H9 (cell line): ENCODE results near the gene KANK4. TPM values are rescaled to one million over a fixed set of nuclear protein-coding genes. Genes with fewer than 3 reads are reported as not detected.

Experiments
- DNase-seq: peaks from one replicate; pipeline ENCODE4 v3.0.0-alpha.2; 2017
- H2AFZ ChIP-seq: one replicate; pipeline ENCODE4 v1.6.1; 2013; ENCODE audit warnings: mild to moderate bottlenecking, low read length, control low read depth, moderate library complexity
- H2AK5ac ChIP-seq: 2 replicates; pipeline ENCODE4 v1.6.1; 2013; ENCODE audit warnings: low read length, control low read depth, mixed read lengths; ENCODE audit not compliant: insufficient read length
- H2BK120ac ChIP-seq: one replicate; pipeline ENCODE4 v1.6.1; 2013; ENCODE audit warnings: low read depth, mild to moderate bottlenecking, low read length, control low read depth, inconsistent platforms; ENCODE audit not compliant: poor library complexity, severe bottlenecking
- H2BK12ac ChIP-seq: 2 replicates; pipeline ENCODE4 v1.6.1; 2013; ENCODE audit warnings: low read length, control low read depth, mixed read lengths, low read depth; ENCODE audit not compliant: insufficient read length
- H2BK15ac ChIP-seq: 2 replicates; pipeline ENCODE4 v1.6.1; 2013; ENCODE audit warnings: low read depth, low read length, control low read depth
- H2BK20ac ChIP-seq: one replicate; pipeline ENCODE4 v1.6.1; 2013; ENCODE audit warnings: low read depth, mild to moderate bottlenecking, low read length, control low read depth, inconsistent platforms; ENCODE audit not compliant: poor library complexity, severe bottlenecking
- H2BK5ac ChIP-seq: 2 replicates; pipeline ENCODE4 v1.6.1; 2013; ENCODE audit warnings: low read length, control low read depth, mixed read lengths; ENCODE audit not compliant: insufficient read length
- H3K14ac ChIP-seq: 2 replicates; pipeline ENCODE4 v1.6.1; 2013; ENCODE audit warnings: low read length, control low read depth; ENCODE audit not compliant: insufficient read depth
- H3K18ac ChIP-seq: 2 replicates; pipeline ENCODE4 v1.6.1; 2013; ENCODE audit warnings: low read depth, mild to moderate bottlenecking, mixed read lengths, low read length, control low read depth; ENCODE audit not compliant: insufficient read length
- H3K23ac ChIP-seq: 2 replicates; pipeline ENCODE4 v1.6.1; 2013; ENCODE audit warnings: low read length, control low read depth, mixed read lengths, low read depth; ENCODE audit not compliant: insufficient read length
- H3K23me2 ChIP-seq: 2 replicates; pipeline ENCODE4 v1.6.1; 2013; ENCODE audit warnings: low read depth, mild to moderate bottlenecking, mixed read lengths, low read length, control low read depth; ENCODE audit not compliant: insufficient read length, poor library complexity, severe bottlenecking
- H3K27ac ChIP-seq: 2 replicates; pipeline ENCODE4 v1.5.1; 2013; ENCODE audit warnings: low read length, control low read depth, mixed read lengths, low read depth; ENCODE audit not compliant: insufficient read length
- H3K27me3 ChIP-seq: 2 replicates; pipeline ENCODE4 v1.6.1; 2013; ENCODE audit warnings: low read length, control low read depth, inconsistent platforms; ENCODE audit not compliant: insufficient read depth
- H3K4ac ChIP-seq: 2 replicates; pipeline ENCODE4 v1.6.1; 2013; ENCODE audit warnings: low read depth, mild to moderate bottlenecking, control low read depth, inconsistent platforms, low read length, moderate library complexity
- H3K4me1 ChIP-seq: 2 replicates; pipeline ENCODE4 v1.6.1; 2013; ENCODE audit warnings: low read length, control low read depth, inconsistent platforms; ENCODE audit not compliant: insufficient read depth
- H3K4me2 ChIP-seq: 2 replicates; pipeline ENCODE4 v1.6.1; 2013; ENCODE audit warnings: low read length, control low read depth, mixed read lengths; ENCODE audit not compliant: insufficient read length, insufficient read depth
- H3K56ac ChIP-seq: 2 replicates; pipeline ENCODE4 v1.6.1; 2013; ENCODE audit warnings: low read depth, mild to moderate bottlenecking, mixed read lengths, low read length, control low read depth; ENCODE audit not compliant: insufficient read length
- H3K79me1 ChIP-seq: 2 replicates; pipeline ENCODE4 v1.6.1; 2013; ENCODE audit warnings: low read depth, mild to moderate bottlenecking, moderate library complexity, low read length, control low read depth, inconsistent platforms; ENCODE audit not compliant: insufficient read depth, poor library complexity, severe bottlenecking
- H3K79me2 ChIP-seq: 2 replicates; pipeline ENCODE4 v1.6.1; 2013; ENCODE audit warnings: low read length, control low read depth, inconsistent platforms; ENCODE audit not compliant: insufficient read depth
- H3K9ac ChIP-seq: 2 replicates; pipeline ENCODE4 v1.6.1; 2013; ENCODE audit warnings: low read length, control low read depth, mixed read lengths; ENCODE audit not compliant: insufficient read length; ENCODE audit errors: extremely low read depth
- H3K9me3 ChIP-seq: one replicate; pipeline ENCODE4 v1.6.1; 2013; ENCODE audit warnings: low read depth, low read length, inconsistent platforms; ENCODE audit not compliant: control insufficient read depth
- H3T11ph ChIP-seq: one replicate; pipeline ENCODE4 v1.6.1; 2013; ENCODE audit warnings: mild to moderate bottlenecking, low read length, control low read depth, inconsistent platforms
- H4K20me1 ChIP-seq: one replicate; pipeline ENCODE4 v1.6.1; 2013; ENCODE audit not compliant: control insufficient read depth, insufficient read length, insufficient read depth
- H4K5ac ChIP-seq: 2 replicates; pipeline ENCODE4 v1.6.1; 2013; ENCODE audit warnings: low read depth, mild to moderate bottlenecking, mixed read lengths, low read length, control low read depth; ENCODE audit not compliant: insufficient read length
- H4K8ac ChIP-seq: replicated peaks from 2 replicates; pipeline ENCODE4 v1.6.1; 2013; ENCODE audit warnings: low read length, control low read depth, mixed read lengths, low read depth; ENCODE audit not compliant: insufficient read length
- H4K91ac ChIP-seq: 2 replicates; pipeline ENCODE4 v1.6.1; 2013; ENCODE audit warnings: low read depth, mild to moderate bottlenecking, moderate library complexity, mixed read lengths, low read length, control low read depth; ENCODE audit not compliant: insufficient read length
- H3K27ac Mint-ChIP-seq, 3 experiments: 2 replicates in 2 of 3; 3 replicates in 1 of 3; pipeline ENCODE4 v1.8.0; 2020 to 2021; ENCODE audit warnings: mixed read lengths in 3 of 3, mild to moderate bottlenecking in 1 of 3, moderate library complexity in 1 of 3
- H3K27me3 Mint-ChIP-seq: 2 replicates; pipeline ENCODE4 v1.8.0; 2021; ENCODE audit warnings: low read depth, mild to moderate bottlenecking, moderate library complexity, mixed read lengths
- H3K36me3 Mint-ChIP-seq, 3 experiments: 2 replicates in 2 of 3; 3 replicates in 1 of 3; pipeline ENCODE4 v1.8.0; 2020 to 2021; ENCODE audit warnings: low read depth in 3 of 3, mixed read lengths in 3 of 3; ENCODE audit not compliant: insufficient read depth in 1 of 3
- H3K4me1 Mint-ChIP-seq, 2 experiments: 2 replicates each; pipeline ENCODE4 v1.8.0; 2020; ENCODE audit warnings: mixed read lengths in 2 of 2
- H3K4me3 Mint-ChIP-seq, 2 experiments: 2 replicates in 1 of 2; 3 replicates in 1 of 2; pipeline ENCODE4 v1.8.0; 2020 to 2021; ENCODE audit warnings: mild to moderate bottlenecking in 2 of 2, mixed read lengths in 2 of 2, moderate library complexity in 1 of 2
- H3K9me3 Mint-ChIP-seq, 2 experiments: 2 replicates in 1 of 2; 3 replicates in 1 of 2; pipeline ENCODE4 v1.8.0; 2020; ENCODE audit warnings: mild to moderate bottlenecking in 2 of 2, mixed read lengths in 2 of 2, moderate library complexity in 1 of 2
- WGBS: extraction: QIAGEN DNeasy Blood & Tissue Kit; methylation state at CpG from one replicate; pipeline ENCODE4 v1.1.7; 2013; ENCODE audit warnings: missing lambda C conversion rate, low lambda C conversion rate, mixed read lengths; ENCODE audit not compliant: insufficient read length; ENCODE audit errors: extremely low coverage; 5-methylcytosine and 5-hydroxymethylcytosine counted together
- total RNA-seq: library from RNA; stranded (reverse); gene quantifications from 2 replicates; pipeline ENCODE4 v1.2.1, GENCODE V29; 2021
- TF ChIP-seq, protein P1 (sequence below): fragments of 200-600 bp; sonication (generic); conservative IDR thresholded peaks from 3 replicates; pipeline ENCODE4 v1.8.0; 2021; ENCODE audit warnings: antibody characterized with exemption, mild to moderate bottlenecking

The KANK4 gene
- total RNA-seq, 1 experiment from 2014 or later = 0.15 TPM

DNA sequence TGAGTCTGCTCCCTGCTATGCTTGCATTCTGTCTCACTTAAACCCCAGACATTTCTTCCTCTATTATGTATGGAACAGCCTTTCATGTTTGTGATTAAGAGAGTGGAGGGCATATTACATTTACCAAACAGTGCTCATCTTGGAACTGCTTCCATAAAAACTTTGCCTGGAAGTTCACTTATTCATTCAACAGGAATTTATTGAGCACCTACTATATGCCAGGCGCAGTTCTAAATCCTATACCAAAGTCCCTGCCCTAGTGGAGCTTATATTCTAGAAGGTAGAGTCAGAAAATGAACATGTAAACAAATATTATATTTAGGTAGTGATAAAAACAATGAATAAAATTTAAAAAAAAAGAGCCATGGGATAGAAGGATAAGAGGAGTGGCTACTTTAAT, 49.8 kb downstream of the KANK4 start:
- no peak overlapping the region for H2AK5ac ChIP-seq
- H4K91ac ChIP-seq = no peak overlapping the region
- H3K56ac ChIP-seq = no peak overlapping the region
- WGBS = no CpG with 5 or more reads among the region's 1 CpG
- TF ChIP-seq, protein P1, sequence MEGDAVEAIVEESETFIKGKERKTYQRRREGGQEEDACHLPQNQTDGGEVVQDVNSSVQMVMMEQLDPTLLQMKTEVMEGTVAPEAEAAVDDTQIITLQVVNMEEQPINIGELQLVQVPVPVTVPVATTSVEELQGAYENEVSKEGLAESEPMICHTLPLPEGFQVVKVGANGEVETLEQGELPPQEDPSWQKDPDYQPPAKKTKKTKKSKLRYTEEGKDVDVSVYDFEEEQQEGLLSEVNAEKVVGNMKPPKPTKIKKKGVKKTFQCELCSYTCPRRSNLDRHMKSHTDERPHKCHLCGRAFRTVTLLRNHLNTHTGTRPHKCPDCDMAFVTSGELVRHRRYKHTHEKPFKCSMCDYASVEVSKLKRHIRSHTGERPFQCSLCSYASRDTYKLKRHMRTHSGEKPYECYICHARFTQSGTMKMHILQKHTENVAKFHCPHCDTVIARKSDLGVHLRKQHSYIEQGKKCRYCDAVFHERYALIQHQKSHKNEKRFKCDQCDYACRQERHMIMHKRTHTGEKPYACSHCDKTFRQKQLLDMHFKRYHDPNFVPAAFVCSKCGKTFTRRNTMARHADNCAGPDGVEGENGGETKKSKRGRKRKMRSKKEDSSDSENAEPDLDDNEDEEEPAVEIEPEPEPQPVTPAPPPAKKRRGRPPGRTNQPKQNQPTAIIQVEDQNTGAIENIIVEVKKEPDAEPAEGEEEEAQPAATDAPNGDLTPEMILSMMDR = no peak
- no peak overlapping the region for H2BK120ac ChIP-seq
- no peak overlapping the region for H3K27ac ChIP-seq
- no peak overlapping the region for H3K23ac ChIP-seq
- H3K18ac ChIP-seq = no peak overlapping the region
- H3K9me3 ChIP-seq = no peaks in the 10 kb centered on the region
- no peak overlapping the region for H2BK5ac ChIP-seq
- H3K4me1 ChIP-seq = no peaks in the 10 kb centered on the region; the same call in 1 of the 2 replicates
- no peaks in the 10 kb centered on the region for H3K79me2 ChIP-seq
- no peak overlapping the region for H3K27ac Mint-ChIP-seq
- peaks cover 2% of the 10 kb centered on the region for H3K27me3 Mint-ChIP-seq
- no peak overlapping the region for H3K9ac ChIP-seq
- no peak overlapping the region for H3K14ac ChIP-seq
- H4K20me1 ChIP-seq = no peaks in the 10 kb centered on the region
- H4K5ac ChIP-seq = no peak overlapping the region
- no peak overlapping the region for H3K4me2 ChIP-seq
- no peaks in the 10 kb centered on the region; a peak in 1 of 5 replicates for H3K9me3 Mint-ChIP-seq
- H3K27me3 ChIP-seq = no peaks in the 10 kb centered on the region
- H3T11ph ChIP-seq = no peak overlapping the region
- H3K36me3 Mint-ChIP-seq = no peaks in the 10 kb centered on the region; a peak in 1 of 7 replicates
- no peak overlapping the region for H2AFZ ChIP-seq
- no peak overlapping the region for H2BK15ac ChIP-seq
- no peak overlapping the region for H2BK20ac ChIP-seq
- H2BK12ac ChIP-seq = no peak overlapping the region
- H3K23me2 ChIP-seq = no peaks in the 10 kb centered on the region
- no peak overlapping the region for H3K4ac ChIP-seq
- no peak for DNase-seq
- no peak overlapping the region for H3K4me3 Mint-ChIP-seq
- H4K8ac ChIP-seq = no peak overlapping the region
- peaks cover 24 to 30% of the 10 kb centered on the region in 2 experiments for H3K4me1 Mint-ChIP-seq
- no peaks in the 10 kb centered on the region for H3K79me1 ChIP-seq
